Prostate gland (tissue), 2 donors: ENCODE measurements around the gene SLC6A3.

Experiments
- POLR2A ChIP-seq: fragments of 450-650 bp; IDR thresholded peaks from one replicate; pipeline ENCODE4 v1.6.1; 2016; ENCODE audit warnings: antibody characterized with exemption, mild to moderate bottlenecking
- TF ChIP-seq, protein P1 (sequence below), 4 experiments: fragments of 200-600 bp in 2 of 4; fragments of 450-650 bp in 2 of 4; sonication (generic) in 2 of 4; IDR thresholded peaks; 1 replicate in 3 of 4; 2 replicates in 1 of 4; pipeline ENCODE4 v1.5.1; 2016 to 2019; ENCODE audit warnings: antibody characterized with exemption in 4 of 4, mild to moderate bottlenecking in 2 of 4, moderate library complexity in 2 of 4

DNA sequence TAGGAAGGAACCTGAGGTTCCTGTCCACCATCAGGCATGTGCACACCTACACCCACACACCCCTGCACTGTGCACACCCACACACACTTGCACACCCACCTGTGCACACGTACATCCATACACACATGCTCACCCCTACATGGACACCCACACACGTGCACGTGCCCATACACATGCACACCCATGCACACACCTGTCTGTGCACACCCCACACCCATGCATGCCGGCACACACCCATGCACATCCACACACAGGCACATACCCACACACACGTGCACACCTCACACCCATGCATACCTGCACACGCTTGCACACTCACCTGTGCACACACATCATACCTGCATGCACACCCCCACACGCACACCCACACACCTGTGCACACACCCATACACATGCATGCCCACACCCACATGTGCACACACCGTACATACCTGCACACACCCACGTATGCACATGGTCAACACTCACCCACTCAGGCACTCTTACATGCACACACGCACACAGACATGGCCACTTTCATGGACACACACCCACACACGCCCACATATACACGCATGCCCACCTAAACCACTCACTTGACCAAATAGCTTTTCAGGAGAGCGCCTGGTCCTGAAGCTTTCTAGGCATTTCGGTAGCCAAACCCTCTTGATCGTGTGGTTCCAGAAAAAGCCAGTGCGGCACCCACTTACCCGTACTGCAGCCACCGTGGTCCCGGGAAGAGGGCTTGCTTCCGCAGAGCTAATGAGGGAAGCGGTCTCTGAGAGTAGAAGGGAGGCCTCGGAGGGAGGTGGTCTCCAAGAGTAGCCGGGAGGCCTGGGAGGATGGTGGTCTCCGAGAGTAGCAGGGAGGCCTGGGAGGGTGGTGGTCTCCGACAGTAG lies 63.6 kb downstream of the SLC6A3 start:
- TF ChIP-seq, protein P1, sequence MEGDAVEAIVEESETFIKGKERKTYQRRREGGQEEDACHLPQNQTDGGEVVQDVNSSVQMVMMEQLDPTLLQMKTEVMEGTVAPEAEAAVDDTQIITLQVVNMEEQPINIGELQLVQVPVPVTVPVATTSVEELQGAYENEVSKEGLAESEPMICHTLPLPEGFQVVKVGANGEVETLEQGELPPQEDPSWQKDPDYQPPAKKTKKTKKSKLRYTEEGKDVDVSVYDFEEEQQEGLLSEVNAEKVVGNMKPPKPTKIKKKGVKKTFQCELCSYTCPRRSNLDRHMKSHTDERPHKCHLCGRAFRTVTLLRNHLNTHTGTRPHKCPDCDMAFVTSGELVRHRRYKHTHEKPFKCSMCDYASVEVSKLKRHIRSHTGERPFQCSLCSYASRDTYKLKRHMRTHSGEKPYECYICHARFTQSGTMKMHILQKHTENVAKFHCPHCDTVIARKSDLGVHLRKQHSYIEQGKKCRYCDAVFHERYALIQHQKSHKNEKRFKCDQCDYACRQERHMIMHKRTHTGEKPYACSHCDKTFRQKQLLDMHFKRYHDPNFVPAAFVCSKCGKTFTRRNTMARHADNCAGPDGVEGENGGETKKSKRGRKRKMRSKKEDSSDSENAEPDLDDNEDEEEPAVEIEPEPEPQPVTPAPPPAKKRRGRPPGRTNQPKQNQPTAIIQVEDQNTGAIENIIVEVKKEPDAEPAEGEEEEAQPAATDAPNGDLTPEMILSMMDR (IDR thresholded peaks at IDR 0.05), result no peak
- no peak for TF ChIP-seq POLR2A
